Measurements from ENCODE around the gene PICALM. TPM values are rescaled to one million over a fixed set of nuclear protein-coding genes. Genes with fewer than 3 reads are reported as not detected.

Gene PICALM
- total and polyA plus RNA-seq, 9 of the 15 experiments (the other 6 are each of a cell fraction or from before 2014, with no cell fraction given), result 41.3 to 990 (median 309) TPM

DNA sequence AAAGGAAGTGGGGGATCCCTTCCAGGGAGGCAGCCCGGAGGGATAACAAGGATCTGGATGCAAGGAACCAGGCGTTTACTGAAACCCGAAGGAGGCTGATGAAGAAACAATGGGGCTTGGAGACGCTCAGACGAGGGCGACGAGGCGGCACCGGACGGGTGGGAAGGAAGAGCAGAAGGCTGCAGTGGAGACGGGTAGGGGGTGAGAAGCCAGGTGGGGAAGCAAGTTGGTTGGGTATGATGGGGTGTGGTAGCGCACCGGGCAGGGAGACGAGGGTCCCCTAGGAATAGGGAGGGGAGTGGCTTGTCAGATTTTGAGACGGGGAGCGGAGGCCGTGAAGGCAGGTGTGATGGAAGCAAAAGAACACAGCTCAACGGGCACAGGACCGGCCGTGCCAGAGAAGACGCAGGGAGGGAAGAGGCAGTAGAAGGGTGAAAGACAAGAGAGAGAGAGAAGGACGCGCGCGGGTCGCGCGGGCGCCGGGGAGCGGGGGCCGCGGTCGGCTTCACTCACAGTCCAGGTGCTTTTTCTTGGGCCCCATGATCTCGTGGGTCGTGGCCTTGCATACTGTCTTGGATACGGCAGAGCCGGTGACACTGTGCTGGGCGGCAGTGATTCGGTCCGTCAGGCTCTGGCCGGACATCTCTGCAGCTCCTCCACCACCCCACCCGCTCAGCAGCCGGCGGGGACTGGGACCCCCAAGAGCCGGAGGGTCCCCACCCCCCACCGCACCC lies 579 bp downstream of the PICALM start (continued):
- TF ChIP-seq, protein P1, sequence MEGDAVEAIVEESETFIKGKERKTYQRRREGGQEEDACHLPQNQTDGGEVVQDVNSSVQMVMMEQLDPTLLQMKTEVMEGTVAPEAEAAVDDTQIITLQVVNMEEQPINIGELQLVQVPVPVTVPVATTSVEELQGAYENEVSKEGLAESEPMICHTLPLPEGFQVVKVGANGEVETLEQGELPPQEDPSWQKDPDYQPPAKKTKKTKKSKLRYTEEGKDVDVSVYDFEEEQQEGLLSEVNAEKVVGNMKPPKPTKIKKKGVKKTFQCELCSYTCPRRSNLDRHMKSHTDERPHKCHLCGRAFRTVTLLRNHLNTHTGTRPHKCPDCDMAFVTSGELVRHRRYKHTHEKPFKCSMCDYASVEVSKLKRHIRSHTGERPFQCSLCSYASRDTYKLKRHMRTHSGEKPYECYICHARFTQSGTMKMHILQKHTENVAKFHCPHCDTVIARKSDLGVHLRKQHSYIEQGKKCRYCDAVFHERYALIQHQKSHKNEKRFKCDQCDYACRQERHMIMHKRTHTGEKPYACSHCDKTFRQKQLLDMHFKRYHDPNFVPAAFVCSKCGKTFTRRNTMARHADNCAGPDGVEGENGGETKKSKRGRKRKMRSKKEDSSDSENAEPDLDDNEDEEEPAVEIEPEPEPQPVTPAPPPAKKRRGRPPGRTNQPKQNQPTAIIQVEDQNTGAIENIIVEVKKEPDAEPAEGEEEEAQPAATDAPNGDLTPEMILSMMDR (IDR thresholded peaks at IDR 0.05 in 2 of 3, conservative IDR thresholded peaks at IDR 0.05 in 1 of 3; ENCODE audit: insufficient read depth in 2 of 3, low read depth in 1 of 3, low read length in 3 of 3), result no peak
- TF ChIP-seq, protein P2, sequence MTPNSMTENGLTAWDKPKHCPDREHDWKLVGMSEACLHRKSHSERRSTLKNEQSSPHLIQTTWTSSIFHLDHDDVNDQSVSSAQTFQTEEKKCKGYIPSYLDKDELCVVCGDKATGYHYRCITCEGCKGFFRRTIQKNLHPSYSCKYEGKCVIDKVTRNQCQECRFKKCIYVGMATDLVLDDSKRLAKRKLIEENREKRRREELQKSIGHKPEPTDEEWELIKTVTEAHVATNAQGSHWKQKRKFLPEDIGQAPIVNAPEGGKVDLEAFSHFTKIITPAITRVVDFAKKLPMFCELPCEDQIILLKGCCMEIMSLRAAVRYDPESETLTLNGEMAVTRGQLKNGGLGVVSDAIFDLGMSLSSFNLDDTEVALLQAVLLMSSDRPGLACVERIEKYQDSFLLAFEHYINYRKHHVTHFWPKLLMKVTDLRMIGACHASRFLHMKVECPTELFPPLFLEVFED (CRISPR knock-in tag; conservative IDR thresholded peaks at IDR 0.05), result 0 out of 2 replicates have a peak, but pooled peaks have one; percentile 29
- TF ChIP-seq GTF2F1 (IDR thresholded peaks at IDR 0.05; ENCODE audit: low read depth, low read length), result 0 out of 2 replicates have a peak, but pooled peaks have one; percentile 22
- TF ChIP-seq, protein P3, sequence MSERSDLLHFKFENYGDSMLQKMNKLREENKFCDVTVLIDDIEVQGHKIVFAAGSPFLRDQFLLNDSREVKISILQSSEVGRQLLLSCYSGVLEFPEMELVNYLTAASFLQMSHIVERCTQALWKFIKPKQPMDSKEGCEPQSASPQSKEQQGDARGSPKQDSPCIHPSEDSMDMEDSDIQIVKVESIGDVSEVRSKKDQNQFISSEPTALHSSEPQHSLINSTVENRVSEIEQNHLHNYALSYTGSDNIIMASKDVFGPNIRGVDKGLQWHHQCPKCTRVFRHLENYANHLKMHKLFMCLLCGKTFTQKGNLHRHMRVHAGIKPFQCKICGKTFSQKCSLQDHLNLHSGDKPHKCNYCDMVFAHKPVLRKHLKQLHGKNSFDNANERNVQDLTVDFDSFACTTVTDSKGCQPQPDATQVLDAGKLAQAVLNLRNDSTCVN (CRISPR knock-in tag; IDR thresholded peaks at IDR 0.05), result 0 out of 2 replicates have a peak, but pooled peaks have one; percentile 17
- TF ChIP-seq, protein P4, sequence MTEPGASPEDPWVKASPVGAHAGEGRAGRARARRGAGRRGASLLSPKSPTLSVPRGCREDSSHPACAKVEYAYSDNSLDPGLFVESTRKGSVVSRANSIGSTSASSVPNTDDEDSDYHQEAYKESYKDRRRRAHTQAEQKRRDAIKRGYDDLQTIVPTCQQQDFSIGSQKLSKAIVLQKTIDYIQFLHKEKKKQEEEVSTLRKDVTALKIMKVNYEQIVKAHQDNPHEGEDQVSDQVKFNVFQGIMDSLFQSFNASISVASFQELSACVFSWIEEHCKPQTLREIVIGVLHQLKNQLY (CRISPR knock-in tag; conservative IDR thresholded peaks at IDR 0.05), result no peak
- 0 out of 2 replicates have a peak, but pooled peaks have one; percentile 13 for TF ChIP-seq ETV5 (CRISPR knock-in tag; IDR thresholded peaks at IDR 0.05; ENCODE audit: low read depth)
- TF ChIP-seq, protein P5, sequence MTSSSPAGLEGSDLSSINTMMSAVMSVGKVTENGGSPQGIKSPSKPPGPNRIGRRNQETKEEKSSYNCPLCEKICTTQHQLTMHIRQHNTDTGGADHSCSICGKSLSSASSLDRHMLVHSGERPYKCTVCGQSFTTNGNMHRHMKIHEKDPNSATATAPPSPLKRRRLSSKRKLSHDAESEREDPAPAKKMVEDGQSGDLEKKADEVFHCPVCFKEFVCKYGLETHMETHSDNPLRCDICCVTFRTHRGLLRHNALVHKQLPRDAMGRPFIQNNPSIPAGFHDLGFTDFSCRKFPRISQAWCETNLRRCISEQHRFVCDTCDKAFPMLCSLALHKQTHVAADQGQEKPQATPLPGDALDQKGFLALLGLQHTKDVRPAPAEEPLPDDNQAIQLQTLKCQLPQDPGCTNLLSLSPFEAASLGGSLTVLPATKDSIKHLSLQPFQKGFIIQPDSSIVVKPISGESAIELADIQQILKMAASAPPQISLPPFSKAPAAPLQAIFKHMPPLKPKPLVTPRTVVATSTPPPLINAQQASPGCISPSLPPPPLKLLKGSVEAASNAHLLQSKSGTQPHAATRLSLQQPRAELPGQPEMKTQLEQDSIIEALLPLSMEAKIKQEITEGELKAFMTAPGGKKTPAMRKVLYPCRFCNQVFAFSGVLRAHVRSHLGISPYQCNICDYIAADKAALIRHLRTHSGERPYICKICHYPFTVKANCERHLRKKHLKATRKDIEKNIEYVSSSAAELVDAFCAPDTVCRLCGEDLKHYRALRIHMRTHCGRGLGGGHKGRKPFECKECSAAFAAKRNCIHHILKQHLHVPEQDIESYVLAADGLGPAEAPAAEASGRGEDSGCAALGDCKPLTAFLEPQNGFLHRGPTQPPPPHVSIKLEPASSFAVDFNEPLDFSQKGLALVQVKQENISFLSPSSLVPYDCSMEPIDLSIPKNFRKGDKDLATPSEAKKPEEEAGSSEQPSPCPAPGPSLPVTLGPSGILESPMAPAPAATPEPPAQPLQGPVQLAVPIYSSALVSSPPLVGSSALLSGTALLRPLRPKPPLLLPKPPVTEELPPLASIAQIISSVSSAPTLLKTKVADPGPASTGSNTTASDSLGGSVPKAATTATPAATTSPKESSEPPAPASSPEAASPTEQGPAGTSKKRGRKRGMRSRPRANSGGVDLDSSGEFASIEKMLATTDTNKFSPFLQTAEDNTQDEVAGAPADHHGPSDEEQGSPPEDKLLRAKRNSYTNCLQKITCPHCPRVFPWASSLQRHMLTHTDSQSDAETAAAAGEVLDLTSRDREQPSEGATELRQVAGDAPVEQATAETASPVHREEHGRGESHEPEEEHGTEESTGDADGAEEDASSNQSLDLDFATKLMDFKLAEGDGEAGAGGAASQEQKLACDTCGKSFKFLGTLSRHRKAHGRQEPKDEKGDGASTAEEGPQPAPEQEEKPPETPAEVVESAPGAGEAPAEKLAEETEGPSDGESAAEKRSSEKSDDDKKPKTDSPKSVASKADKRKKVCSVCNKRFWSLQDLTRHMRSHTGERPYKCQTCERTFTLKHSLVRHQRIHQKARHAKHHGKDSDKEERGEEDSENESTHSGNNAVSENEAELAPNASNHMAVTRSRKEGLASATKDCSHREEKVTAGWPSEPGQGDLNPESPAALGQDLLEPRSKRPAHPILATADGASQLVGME (CRISPR knock-in tag; IDR thresholded peaks at IDR 0.05), result no peak
- TF ChIP-seq, protein P6, sequence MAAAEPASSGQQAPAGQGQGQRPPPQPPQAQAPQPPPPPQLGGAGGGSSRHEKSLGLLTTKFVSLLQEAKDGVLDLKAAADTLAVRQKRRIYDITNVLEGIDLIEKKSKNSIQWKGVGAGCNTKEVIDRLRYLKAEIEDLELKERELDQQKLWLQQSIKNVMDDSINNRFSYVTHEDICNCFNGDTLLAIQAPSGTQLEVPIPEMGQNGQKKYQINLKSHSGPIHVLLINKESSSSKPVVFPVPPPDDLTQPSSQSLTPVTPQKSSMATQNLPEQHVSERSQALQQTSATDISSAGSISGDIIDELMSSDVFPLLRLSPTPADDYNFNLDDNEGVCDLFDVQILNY (CRISPR knock-in tag; IDR thresholded peaks at IDR 0.05), result no peak
- TF ChIP-seq POLR2AphosphoS2 (IDR thresholded peaks at IDR 0.05; ENCODE audit: low read length), result no peak
- TF ChIP-seq FOXK1 (CRISPR knock-in tag; IDR thresholded peaks at IDR 0.05; ENCODE audit: borderline replicate concordance), result no peak
- TF ChIP-seq ZKSCAN3 (CRISPR knock-in tag; IDR thresholded peaks at IDR 0.05), result no peak
- peak; percentile 72 for TF ChIP-seq NFRKB (IDR thresholded peaks at IDR 0.05; ENCODE audit: low read depth)
- TF ChIP-seq ZFP36 (IDR thresholded peaks at IDR 0.05; ENCODE audit: low read depth, low read length, partially characterized antibody), result no peak
- no peak for TF ChIP-seq HNRNPUL1 (IDR thresholded peaks at IDR 0.05; ENCODE audit: low read length)
- TF ChIP-seq SUPT5H (IDR thresholded peaks at IDR 0.05), result peak; percentile 62

Measured in K562 (cell line).